Stimulated activated CD4-positive, alpha-beta T cell treated with anti-CD3 and anti-CD28 coated beads, Interleukin-1b, Interleukin-23, amount 100 ng/mL, for 1 hour (primary cell): ENCODE results near the gene MOV10L1.

Experiments
- DNase-seq, 2 donors: peaks; one replicate each; pipeline ENCODE4 v3.0.0-alpha.2; 2020; ENCODE audit warnings: low read depth in 2 of 2

Gene MOV10L1

GRCh38 chr22:50188356-50188755 is 98.5 kb downstream of the MOV10L1 start:
- no peak for DNase-seq

- no peak for DNase-seq
Observed at GRCh38 chr22:50189184-50189848, 99.5 kb downstream of the MOV10L1 start.

GRCh38 chr22:50189849-50190181 is 100.0 kb downstream of the MOV10L1 start:
- DNase-seq, result no peak

- peak; percentile 49 to 59 for DNase-seq
Observed at GRCh38 chr22:50190182-50190940, 100.6 kb downstream of the MOV10L1 start.

- peak in 1 of 2 donors; percentile 58 for DNase-seq
Observed at GRCh38 chr22:50190941-50191741, 101.3 kb downstream of the MOV10L1 start.

GRCh38 chr22:50192436-50193204 is 102.8 kb downstream of the MOV10L1 start:
- no peak for DNase-seq

- DNase-seq, result no peak
Observed at GRCh38 chr22:50193621-50194020, 103.8 kb downstream of the MOV10L1 start.

- no peak for DNase-seq
Observed at GRCh38 chr22:50194037-50194805, 104.4 kb downstream of the MOV10L1 start.

GRCh38 chr22:50196256-50196655 is 106.5 kb downstream of the MOV10L1 start:
- no peak for DNase-seq

GRCh38 chr22:50197000-50197800 is 107.4 kb downstream of the MOV10L1 start:
- no peak for DNase-seq

GRCh38 chr22:50197856-50198623 is 108.2 kb downstream of the MOV10L1 start:
- no peak for DNase-seq

GRCh38 chr22:50198624-50199017 is 108.8 kb downstream of the MOV10L1 start:
- no peak for DNase-seq

GRCh38 chr22:50199251-50199721 is 109.5 kb downstream of the MOV10L1 start:
- DNase-seq, result no peak

- no peak for DNase-seq
Observed at GRCh38 chr22:50199829-50200460, 110.1 kb downstream of the MOV10L1 start.

- peak; percentile 85 to 87 for DNase-seq
Observed at GRCh38 chr22:50200461-50201190, 110.8 kb downstream of the MOV10L1 start, which contains the start of gene SELENOO. Gene SELENOO (plus strand): TSS chr22:50201011. CDS start chr22:50201037, 26 bp downstream.

GRCh38 chr22:50201191-50202129 is 111.7 kb downstream of the MOV10L1 start:
- DNase-seq, result no peak

- DNase-seq, result no peak
Observed at GRCh38 chr22:50202130-50202666, 112.4 kb downstream of the MOV10L1 start.
